Fibroblast of mammary gland (primary cell): ENCODE results near the gene USP26.

Source experiments
- DNase-seq: peaks from one replicate; pipeline ENCODE4 v3.0.0-alpha.2; 2010; ENCODE audit warnings: low read depth
- H3K4me3 ChIP-seq: 2 replicates; pipeline ENCODE4 v1.5.1; 2011; ENCODE audit warnings: low read depth, mild to moderate bottlenecking, low read length, moderate library complexity; ENCODE audit not compliant: control insufficient read depth
- CTCF ChIP-seq: conservative IDR thresholded peaks from 2 replicates; pipeline ENCODE4 v1.5.1; 2011; ENCODE audit warnings: low read depth, low read length, inconsistent platforms; ENCODE audit not compliant: control insufficient read depth, insufficient read depth

The USP26 gene

GRCh38 chrX:133097031-133097430 lies at the start of gene USP26:
Gene USP26 (minus strand): TSS chrX:133097109. CDS start chrX:133028220, 68,889 bp downstream.
- DNase-seq: no peak
- no peak for TF ChIP-seq CTCF

GRCh38 chrX:133134282-133134681 lies 37.4 kb upstream of the USP26 start:
- H3K4me3 ChIP-seq: no peak overlapping the region
- TF ChIP-seq CTCF: no peak
- no peak for DNase-seq

More at GRCh38 chrX:133097031-133097430, at the start of gene USP26:
- no peak within 1 kb of the TSS for H3K4me3 ChIP-seq

- no peak for TF ChIP-seq CTCF
- DNase-seq: no peak
- H3K4me3 ChIP-seq: no peak overlapping the region
Observed at GRCh38 chrX:133120406-133120805, 23.5 kb upstream of the USP26 start.

- no peak for DNase-seq
- TF ChIP-seq CTCF: no peak
- no peak overlapping the region for H3K4me3 ChIP-seq
Observed at GRCh38 chrX:133094098-133094731, 2.7 kb downstream of the USP26 start.

GRCh38 chrX:133090236-133090809 lies 6.6 kb downstream of the USP26 start:
- no peak overlapping the region for H3K4me3 ChIP-seq
- no peak for DNase-seq
- TF ChIP-seq CTCF: no peak

- no peak for TF ChIP-seq CTCF
- no peak overlapping the region for H3K4me3 ChIP-seq
- no peak for DNase-seq
Observed at GRCh38 chrX:133089411-133089810, 7.5 kb downstream of the USP26 start.
